IMR-90 (cell line): ENCODE results near the gene FOXK1. TPM values are rescaled to one million over a fixed set of nuclear protein-coding genes. Genes with fewer than 3 reads are reported as not detected.

Experiments used
- ATAC-seq: fragments of 200-7000 bp; cut with Tn5 transposase; 2 replicates; pipeline ENCODE4 v1.9.1; 2020; ENCODE audit warnings: low read depth, mild to moderate bottlenecking, moderate library complexity
- BruUV-seq: library from RNA; stranded (reverse); fragments of 400-500 nt; replicated peaks from 2 replicates; lab custom pipeline; 2021; lab: Mats Ljungman, UMichigan
- CTCF ChIA-PET: fragments of 300-600 bp; formaldehyde crosslinking; extraction: SDS; loops from one replicate; lab custom pipeline; 2021; ENCODE audit warnings: antibody characterized with exemption; lab: Yijun Ruan, JAX
- POLR2A ChIA-PET: fragments of 300-600 bp; sonication (Branson Sonifier 250); formaldehyde crosslinking; loops from one replicate; lab custom pipeline; 2022; ENCODE audit warnings: antibody characterized with exemption; ENCODE audit not compliant: unreplicated experiment; lab: Charles Lee
- DNase-seq: peaks from one replicate; pipeline ENCODE4 v3.0.0; 2013
- H2AFZ ChIP-seq: replicated peaks from 2 replicates; pipeline ENCODE3; 2013; ENCODE audit warnings: low read length, mild to moderate bottlenecking; ENCODE audit not compliant: poor library complexity
- H2AK5ac ChIP-seq: 2 replicates; pipeline ENCODE4 v1.6.1; 2013; ENCODE audit warnings: low read depth, low read length, inconsistent platforms
- H2AK9ac ChIP-seq: replicated peaks from 2 replicates; pipeline ENCODE3; 2013; ENCODE audit warnings: mild to moderate bottlenecking, low read depth, low read length, moderate library complexity; ENCODE audit not compliant: poor library complexity
- H2BK120ac ChIP-seq: 2 replicates; pipeline ENCODE4 v1.6.1; 2013; ENCODE audit warnings: low read depth, low read length, inconsistent platforms
- H2BK15ac ChIP-seq: 3 replicates; pipeline ENCODE4 v1.6.1; 2013; ENCODE audit warnings: low read depth, low read length, inconsistent platforms
- H2BK20ac ChIP-seq: 2 replicates; pipeline ENCODE4 v1.6.1; 2013; ENCODE audit warnings: low read depth, mild to moderate bottlenecking, inconsistent platforms, low read length, moderate library complexity
- H2BK5ac ChIP-seq: 2 replicates; pipeline ENCODE4 v1.6.1; 2013; ENCODE audit warnings: mild to moderate bottlenecking, low read depth, low read length, inconsistent platforms; ENCODE audit not compliant: poor library complexity, severe bottlenecking
- H3K14ac ChIP-seq: replicated peaks from 2 replicates; pipeline ENCODE4 v1.6.1; 2013; ENCODE audit warnings: low read depth, low read length, inconsistent platforms
- H3K18ac ChIP-seq: 2 replicates; pipeline ENCODE4 v1.6.1; 2013; ENCODE audit warnings: low read depth, low read length, control low read depth
- H3K23ac ChIP-seq: 2 replicates; pipeline ENCODE4 v1.6.1; 2013; ENCODE audit warnings: low read depth, low read length, inconsistent platforms
- H3K27ac ChIP-seq: 2 replicates; pipeline ENCODE4 v1.5.1; 2013; ENCODE audit warnings: mild to moderate bottlenecking, control low read depth, low read length; ENCODE audit not compliant: insufficient read depth
- H3K27me3 ChIP-seq: 2 replicates; pipeline ENCODE4 v1.6.1; 2013; ENCODE audit warnings: low read length; ENCODE audit not compliant: control insufficient read depth, insufficient read depth
- H3K36me3 ChIP-seq: 2 replicates; pipeline ENCODE4 v1.6.1; 2013; ENCODE audit warnings: low read length, mixed read lengths; ENCODE audit not compliant: control insufficient read depth, insufficient read depth
- H3K4ac ChIP-seq: 2 replicates; pipeline ENCODE4 v1.6.1; 2013; ENCODE audit warnings: low read depth, low read length, inconsistent platforms
- H3K4me1 ChIP-seq: 2 replicates; pipeline ENCODE4 v1.6.1; 2013; ENCODE audit warnings: low read length, mixed read lengths; ENCODE audit not compliant: control insufficient read depth, insufficient read depth
- H3K4me2 ChIP-seq: 2 replicates; pipeline ENCODE4 v1.6.1; 2013; ENCODE audit warnings: low read depth, mild to moderate bottlenecking, control low read depth, low read length, moderate library complexity
- H3K4me3 ChIP-seq: 2 replicates; pipeline ENCODE4 v1.5.1; 2013; ENCODE audit warnings: low read depth, mild to moderate bottlenecking, control low read depth, low read length, moderate library complexity; ENCODE audit not compliant: insufficient read depth
- H3K56ac ChIP-seq: 2 replicates; pipeline ENCODE4 v1.6.1; 2013; ENCODE audit warnings: low read length, inconsistent platforms; ENCODE audit not compliant: insufficient read depth; ENCODE audit errors: extremely low read depth
- H3K79me1 ChIP-seq, 2 experiments: 2 replicates each; pipeline ENCODE4 v1.6.1; 2013; ENCODE audit warnings: low read length in 2 of 2, inconsistent platforms in 1 of 2, low read depth in 1 of 2
- H3K9ac ChIP-seq: 2 replicates; pipeline ENCODE4 v1.6.1; 2013; ENCODE audit warnings: low read depth, low read length, control low read depth
- H3K9me1 ChIP-seq: 2 replicates; pipeline ENCODE4 v1.6.1; 2013; ENCODE audit warnings: low read length, inconsistent platforms; ENCODE audit not compliant: insufficient read depth
- H3K9me3 ChIP-seq: 2 replicates; pipeline ENCODE4 v1.6.1; 2013; ENCODE audit warnings: low read length; ENCODE audit not compliant: control insufficient read depth, insufficient read depth
- H4K20me1 ChIP-seq: 2 replicates; pipeline ENCODE4 v1.6.1; 2013; ENCODE audit warnings: low read length, inconsistent platforms; ENCODE audit not compliant: insufficient read depth
- H4K5ac ChIP-seq: 2 replicates; pipeline ENCODE4 v1.6.1; 2013; ENCODE audit warnings: mild to moderate bottlenecking, low read depth, low read length, control low read depth
- H4K8ac ChIP-seq, 2 experiments: 2 replicates each; pipeline ENCODE4 v1.6.1; 2013; ENCODE audit warnings: low read depth in 2 of 2, low read length in 2 of 2, control low read depth in 1 of 2, inconsistent platforms in 1 of 2
- H4K91ac ChIP-seq: 2 replicates; pipeline ENCODE4 v1.6.1; 2013; ENCODE audit warnings: low read depth, low read length, inconsistent platforms; ENCODE audit not compliant: insufficient read depth
- CEBPB ChIP-seq: IDR thresholded peaks from 2 replicates; pipeline ENCODE4 v1.6.1; 2012; ENCODE audit warnings: low read depth, low read length, improper control_type of control experiment
- CHD1 ChIP-seq: IDR thresholded peaks from 2 replicates; pipeline ENCODE4 v1.6.1; 2012; ENCODE audit warnings: low read depth, low read length, improper control_type of control experiment
- ELK1 ChIP-seq: fragments of 150-350 bp; IDR thresholded peaks from 2 replicates; pipeline ENCODE4 v1.6.1; 2016; ENCODE audit warnings: low read depth, mild to moderate bottlenecking, low read length, moderate library complexity, borderline replicate concordance
- FOS ChIP-seq: fragments of 150-350 bp; IDR thresholded peaks from 2 replicates; pipeline ENCODE4 v1.6.1; 2016; ENCODE audit warnings: low read depth, low read length
- MAFK ChIP-seq: IDR thresholded peaks from 2 replicates; pipeline ENCODE4 v1.6.1; 2012; ENCODE audit warnings: low read depth, low read length, improper control_type of control experiment
- MAZ ChIP-seq: IDR thresholded peaks from 2 replicates; pipeline ENCODE4 v1.6.1; 2012; ENCODE audit warnings: low read depth, mild to moderate bottlenecking, low read length, improper control_type of control experiment, moderate library complexity, borderline replicate concordance
- MXI1 ChIP-seq: IDR thresholded peaks from 2 replicates; pipeline ENCODE4 v1.6.1; 2012; ENCODE audit warnings: low read depth, mild to moderate bottlenecking, low read length, moderate library complexity, borderline replicate concordance
- NFE2L2 ChIP-seq: fragments of 150-350 bp; IDR thresholded peaks from 2 replicates; pipeline ENCODE4 v1.6.1; 2016; ENCODE audit warnings: low read depth, mild to moderate bottlenecking, low read length
- POLR2A ChIP-seq: IDR thresholded peaks from 2 replicates; pipeline ENCODE4 v1.6.1; 2012; ENCODE audit warnings: mild to moderate bottlenecking, low read depth, low read length
- RCOR1 ChIP-seq: IDR thresholded peaks from 2 replicates; pipeline ENCODE4 v1.6.1; 2012; ENCODE audit warnings: mild to moderate bottlenecking, low read length, improper control_type of control experiment; ENCODE audit not compliant: insufficient replicate concordance
- SMC3 ChIP-seq: fragments of 150-350 bp; IDR thresholded peaks from 2 replicates; pipeline ENCODE4 v1.6.1; 2016; ENCODE audit warnings: low read depth, mild to moderate bottlenecking, antibody characterized with exemption, low read length, moderate library complexity
- WGBS, 2 experiments: methylation state at CpG; one replicate each; pipeline versions ENCODE4 v1.1.5 to v1.1.7; 2013; ENCODE audit warnings: missing lambda C conversion rate in 2 of 2; ENCODE audit not compliant: insufficient read length in 1 of 2; ENCODE audit errors: extremely low coverage in 2 of 2; 5-methylcytosine and 5-hydroxymethylcytosine counted together
- dilution Hi-C: fragments of 300-500 bp; cut with HindIII; formaldehyde crosslinking; loops from one replicate; pipeline ENCODE4 v1.14.3; 2018; ENCODE audit warnings: low sequenced_read_pairs; ENCODE audit not compliant: unreplicated experiment
- in situ Hi-C: fragments of 300-500 bp; cut with MboI; formaldehyde crosslinking; loops from 3 replicates; pipeline ENCODE4 v1.14.3; 2019; ENCODE audit warnings: low sequenced_read_pairs, inconsistent platforms, mixed read lengths
- intact Hi-C: fragments of 100-400 bp; cut with micrococcal nuclease; formaldehyde crosslinking; loops from 2 replicates; pipeline ENCODE4 v1.10.0; 2022
- polyA plus RNA-seq, 3 experiments: library from polyadenylated mRNA; depleted of rRNA; stranded (reverse); fragments of >200 nt; gene quantifications; 2 replicates each; pipeline ENCODE4 v1.2.3, GENCODE V29; 2012; ENCODE audit warnings: low replicate concordance in 1 of 3
- total RNA-seq: library from RNA; depleted of rRNA; stranded (reverse); fragments of >200 nt; gene quantifications from 2 replicates; pipeline ENCODE4 v1.2.3, GENCODE V29; 2012
- TF ChIP-seq, protein P1 (sequence below): conservative IDR thresholded peaks from 2 replicates; pipeline ENCODE4 v1.5.1; 2012; ENCODE audit warnings: mild to moderate bottlenecking, low read depth, low read length, improper control_type of control experiment
- TF ChIP-seq, protein P2 (sequence below): fragments of 150-350 bp; IDR thresholded peaks from 2 replicates; pipeline ENCODE4 v1.6.1; 2017; ENCODE audit warnings: mild to moderate bottlenecking, antibody characterized with exemption, low read length, low read depth

The FOXK1 gene
- total and polyA plus RNA-seq, 2 of the 4 experiments (the other 2 are of a cell fraction): 4.3 to 8.8 TPM

DNA sequence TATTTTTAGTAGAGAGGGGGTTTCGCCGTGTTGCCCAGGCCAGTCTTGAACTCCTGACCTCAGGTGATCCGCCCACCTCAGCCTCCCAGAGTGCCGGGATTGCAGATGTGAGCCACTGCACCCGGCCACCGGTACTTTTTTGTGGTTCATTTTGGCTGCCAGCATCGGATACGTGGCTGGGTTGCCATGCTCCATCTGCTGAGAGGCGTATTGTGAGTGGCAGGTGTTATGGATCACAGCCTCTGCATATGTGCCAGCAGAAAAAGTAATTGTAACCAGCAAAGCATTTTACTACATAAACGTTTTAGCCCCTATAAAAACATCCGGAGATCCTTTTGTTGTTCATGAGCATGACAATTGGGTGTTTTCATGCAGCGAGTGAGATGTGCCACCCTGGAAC is 7.1 kb downstream of the FOXK1 start:
- dilution Hi-C loops: no loop called here
- DNase-seq: no peak

More for the DNA sequence above, 7.1 kb downstream of the FOXK1 start:
- TF ChIP-seq, protein P1, sequence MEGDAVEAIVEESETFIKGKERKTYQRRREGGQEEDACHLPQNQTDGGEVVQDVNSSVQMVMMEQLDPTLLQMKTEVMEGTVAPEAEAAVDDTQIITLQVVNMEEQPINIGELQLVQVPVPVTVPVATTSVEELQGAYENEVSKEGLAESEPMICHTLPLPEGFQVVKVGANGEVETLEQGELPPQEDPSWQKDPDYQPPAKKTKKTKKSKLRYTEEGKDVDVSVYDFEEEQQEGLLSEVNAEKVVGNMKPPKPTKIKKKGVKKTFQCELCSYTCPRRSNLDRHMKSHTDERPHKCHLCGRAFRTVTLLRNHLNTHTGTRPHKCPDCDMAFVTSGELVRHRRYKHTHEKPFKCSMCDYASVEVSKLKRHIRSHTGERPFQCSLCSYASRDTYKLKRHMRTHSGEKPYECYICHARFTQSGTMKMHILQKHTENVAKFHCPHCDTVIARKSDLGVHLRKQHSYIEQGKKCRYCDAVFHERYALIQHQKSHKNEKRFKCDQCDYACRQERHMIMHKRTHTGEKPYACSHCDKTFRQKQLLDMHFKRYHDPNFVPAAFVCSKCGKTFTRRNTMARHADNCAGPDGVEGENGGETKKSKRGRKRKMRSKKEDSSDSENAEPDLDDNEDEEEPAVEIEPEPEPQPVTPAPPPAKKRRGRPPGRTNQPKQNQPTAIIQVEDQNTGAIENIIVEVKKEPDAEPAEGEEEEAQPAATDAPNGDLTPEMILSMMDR: no peak
- TF ChIP-seq SMC3 (no peak), FOS (no peak), POLR2A (no peak), CHD1 (no peak), MXI1 (no peak), MAFK (no peak), MAZ (no peak), RCOR1 (no peak), CEBPB (no peak), NFE2L2 (no peak), ELK1 (no peak)
- TF ChIP-seq, protein P2, sequence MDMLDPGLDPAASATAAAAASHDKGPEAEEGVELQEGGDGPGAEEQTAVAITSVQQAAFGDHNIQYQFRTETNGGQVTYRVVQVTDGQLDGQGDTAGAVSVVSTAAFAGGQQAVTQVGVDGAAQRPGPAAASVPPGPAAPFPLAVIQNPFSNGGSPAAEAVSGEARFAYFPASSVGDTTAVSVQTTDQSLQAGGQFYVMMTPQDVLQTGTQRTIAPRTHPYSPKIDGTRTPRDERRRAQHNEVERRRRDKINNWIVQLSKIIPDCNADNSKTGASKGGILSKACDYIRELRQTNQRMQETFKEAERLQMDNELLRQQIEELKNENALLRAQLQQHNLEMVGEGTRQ: no peak
- no TSS peak for BruUV-seq
- in situ Hi-C loops: no loop called here
- Histone ChIP-seq H2AK5ac (no peak overlapping the region), H3K4me1 (peaks cover 18% of the 10 kb centered on the region), H2BK15ac (no peak overlapping the region), H3K27me3 (no peaks in the 10 kb centered on the region), H2AFZ (no peak overlapping the region), H3K27ac (no peak overlapping the region), H3K14ac (no peak overlapping the region), H3K9me1 (peaks cover 5% of the 10 kb centered on the region), H4K5ac (no peak overlapping the region), H3K18ac (no peak overlapping the region), H3K23ac (no peak overlapping the region), H3K36me3 (peaks cover 11% of the 10 kb centered on the region), H2AK9ac (no peak overlapping the region), H3K79me1 (peaks cover 16 to 76% of the 10 kb centered on the region in 2 experiments; a peak in 3 of 4 replicates), H3K4me3 (no peak overlapping the region), H3K9ac (no peak overlapping the region), H3K9me3 (no peaks in the 10 kb centered on the region), H3K4me2 (no peak overlapping the region), H4K20me1 (peaks cover 78% of the 10 kb centered on the region), H3K4ac (no peak overlapping the region), H3K56ac (no peak overlapping the region), H2BK5ac (no peak overlapping the region), H4K8ac (no peak overlapping the region), H2BK120ac (no peak overlapping the region), H2BK20ac (no peak overlapping the region), H4K91ac (no peak overlapping the region)
- 100% methylated on average over 1 of the region's 12 CpGs; no CpG with 5 or more reads in 1 of the 2 experiments for WGBS, 2 experiments
- ChIA-PET CTCF (no interaction called here), POLR2A (no interaction called here)
- no peak for ATAC-seq
- intact Hi-C loops: no loop called here
